Nephron progenitor cell (in vitro differentiated cells): Measurements from ENCODE around the gene ARMC5.

ENCODE experiments used
- DNase-seq: peaks from one replicate; pipeline ENCODE4 v3.0.0; 2021
- H3K27ac Mint-ChIP-seq: 2 replicates; pipeline ENCODE4 v1.8.0; 2021; ENCODE audit warnings: mild to moderate bottlenecking, moderate library complexity, mixed read lengths
- H3K27me3 Mint-ChIP-seq: 2 replicates; pipeline ENCODE4 v1.8.0; 2021; ENCODE audit warnings: mild to moderate bottlenecking, low read depth, mixed read lengths; ENCODE audit not compliant: poor library complexity
- H3K36me3 Mint-ChIP-seq: 2 replicates; pipeline ENCODE4 v1.8.0; 2021; ENCODE audit warnings: low read depth, mixed read lengths
- H3K4me1 Mint-ChIP-seq: 2 replicates; pipeline ENCODE4 v1.8.0; 2021; ENCODE audit warnings: mixed read lengths
- H3K4me3 Mint-ChIP-seq: 2 replicates; pipeline ENCODE4 v1.8.0; 2021; ENCODE audit warnings: mild to moderate bottlenecking, moderate library complexity, mixed read lengths
- H3K9me3 Mint-ChIP-seq: 2 replicates; pipeline ENCODE4 v1.8.0; 2021; ENCODE audit warnings: mild to moderate bottlenecking, moderate library complexity, mixed read lengths
- CTCF ChIP-seq: fragments of 200-600 bp; sonication (generic); IDR thresholded peaks from 2 replicates; pipeline ENCODE4 v1.5.0; 2021; ENCODE audit warnings: antibody characterized with exemption

The ARMC5 gene

GRCh38 chr16:31429314-31429713, 30.0 kb upstream of the ARMC5 start:
- no peak for DNase-seq
- Mint-ChIP-seq H3K4me3 (no peak overlapping the region), H3K36me3 (no peaks in the 10 kb centered on the region), H3K27ac (no peak overlapping the region), H3K9me3 (no peaks in the 10 kb centered on the region), H3K4me1 (peaks cover 11% of the 10 kb centered on the region), H3K27me3 (peaks cover 34% of the 10 kb centered on the region)
- TF ChIP-seq CTCF = no peak

GRCh38 chr16:31429796-31430195, 29.5 kb upstream of the ARMC5 start:
- peaks cover 11% of the 10 kb centered on the region for H3K4me1 Mint-ChIP-seq
- H3K36me3 Mint-ChIP-seq = no peaks in the 10 kb centered on the region
- peaks cover 34% of the 10 kb centered on the region for H3K27me3 Mint-ChIP-seq
- no peak overlapping the region for H3K4me3 Mint-ChIP-seq
- no peak for DNase-seq
- TF ChIP-seq CTCF = no peak
- H3K9me3 Mint-ChIP-seq = no peaks in the 10 kb centered on the region
- no peak overlapping the region for H3K27ac Mint-ChIP-seq

GRCh38 chr16:31430380-31431052, 28.8 kb upstream of the ARMC5 start:
- Mint-ChIP-seq H3K36me3 (no peaks in the 10 kb centered on the region), H3K9me3 (no peaks in the 10 kb centered on the region), H3K4me1 (peaks cover 15% of the 10 kb centered on the region), H3K4me3 (no peak overlapping the region), H3K27ac (no peak overlapping the region), H3K27me3 (peaks cover 29% of the 10 kb centered on the region)
- DNase-seq = no peak
- TF ChIP-seq CTCF = no peak

- Mint-ChIP-seq H3K4me1 (peaks cover 15% of the 10 kb centered on the region), H3K9me3 (no peaks in the 10 kb centered on the region), H3K36me3 (no peaks in the 10 kb centered on the region), H3K27me3 (peaks cover 6% of the 10 kb centered on the region), H3K4me3 (no peak overlapping the region), H3K27ac (no peak overlapping the region)
- TF ChIP-seq CTCF = no peak
- DNase-seq = no peak
These were observed 23.7 kb upstream of the ARMC5 start for GRCh38 chr16:31435341-31436220.

GRCh38 chr16:31436221-31437045, 22.9 kb upstream of the ARMC5 start:
- peaks cover 15% of the 10 kb centered on the region for H3K4me1 Mint-ChIP-seq
- no peak for TF ChIP-seq CTCF
- H3K9me3 Mint-ChIP-seq = no peaks in the 10 kb centered on the region
- DNase-seq = no peak
- H3K36me3 Mint-ChIP-seq = no peaks in the 10 kb centered on the region
- peaks cover under 1% of the 10 kb centered on the region for H3K27me3 Mint-ChIP-seq
- no peak overlapping the region for H3K4me3 Mint-ChIP-seq
- H3K27ac Mint-ChIP-seq = no peak overlapping the region
